H1 (cell line): Measurements from ENCODE around the gene VSIG10L2. TPM values are rescaled to one million over a fixed set of nuclear protein-coding genes. Genes with fewer than 3 reads are reported as not detected.

Source experiments
- CTCF ChIA-PET: fragments of 300-600 bp; sonication (Branson Sonifier 250); formaldehyde crosslinking; loops from one replicate; lab custom pipeline; 2021; ENCODE audit not compliant: partially characterized antibody; lab: Charles Lee
- POLR2A ChIA-PET: fragments of 300-600 bp; sonication (Branson Sonifier 250); formaldehyde crosslinking; loops from one replicate; lab custom pipeline; 2021; ENCODE audit warnings: inconsistent platforms; ENCODE audit not compliant: partially characterized antibody; lab: Charles Lee
- DNase-seq, 2 experiments: peaks; one replicate each; pipeline versions ENCODE4 v3.0.0 to v3.0.0-alpha.2; 2010 to 2022; ENCODE audit warnings: low spot score in 2 of 2, low read depth in 1 of 2, mixed read lengths in 1 of 2
- FAIRE-seq: peaks from 2 replicates; lab custom pipeline; 2011; peaks lifted over from hg19 to GRCh38; lab: Jason Lieb, UNC
- H2AFZ ChIP-seq: 2 replicates; pipeline ENCODE4 v1.8.1; 2012; ENCODE audit warnings: low read length, inconsistent platforms
- H2AK5ac ChIP-seq: 2 replicates; pipeline ENCODE4 v1.6.1; 2013; ENCODE audit warnings: low read depth, low read length
- H2BK120ac ChIP-seq: replicated peaks from 2 replicates; pipeline ENCODE3; 2013; ENCODE audit warnings: low read depth, low read length, inconsistent platforms
- H2BK12ac ChIP-seq: 2 replicates; pipeline ENCODE4 v1.6.1; 2013; ENCODE audit warnings: low read depth, low read length
- H2BK15ac ChIP-seq: 2 replicates; pipeline ENCODE4 v1.6.1; 2013; ENCODE audit warnings: low read length
- H2BK20ac ChIP-seq: 2 replicates; pipeline ENCODE4 v1.6.1; 2013; ENCODE audit warnings: low read length
- H2BK5ac ChIP-seq: 2 replicates; pipeline ENCODE4 v1.6.1; 2013; ENCODE audit warnings: low read depth, low read length
- H3K14ac ChIP-seq: 2 replicates; pipeline ENCODE4 v1.6.1; 2013; ENCODE audit warnings: inconsistent platforms; ENCODE audit not compliant: insufficient read length
- H3K18ac ChIP-seq: 2 replicates; pipeline ENCODE4 v1.6.1; 2013; ENCODE audit warnings: low read length; ENCODE audit errors: extremely low read depth
- H3K23ac ChIP-seq: 2 replicates; pipeline ENCODE4 v1.6.1; 2013; ENCODE audit warnings: inconsistent platforms; ENCODE audit not compliant: insufficient read length
- H3K23me2 ChIP-seq: 2 replicates; pipeline ENCODE4 v1.6.1; 2013; ENCODE audit warnings: low read depth, low read length
- H3K27ac ChIP-seq: 2 replicates; pipeline ENCODE4 v1.6.1; 2011; ENCODE audit warnings: low read depth, low read length, inconsistent platforms
- H3K27me3 ChIP-seq, 4 experiments: replicated peaks in 1 of 4; 1 replicate in 1 of 4; 2 replicates in 3 of 4; pipeline versions ENCODE4 v1.6.1 to v1.8.1; 2011 to 2013; ENCODE audit warnings: low read length in 3 of 4, mild to moderate bottlenecking in 3 of 4, inconsistent platforms in 2 of 4, mixed read lengths in 2 of 4, moderate library complexity in 1 of 4; ENCODE audit not compliant: control insufficient read depth in 3 of 4, insufficient read depth in 3 of 4; ENCODE audit errors: extremely low read depth in 1 of 4
- H3K36me3 ChIP-seq, 4 experiments: 2 replicates each; pipeline versions ENCODE4 v1.6.1 to v1.8.1; 2011 to 2013; ENCODE audit warnings: mild to moderate bottlenecking in 4 of 4, low read length in 3 of 4, moderate library complexity in 2 of 4, control low read depth in 1 of 4, inconsistent platforms in 1 of 4; ENCODE audit not compliant: insufficient read depth in 4 of 4, control insufficient read depth in 2 of 4
- H3K4ac ChIP-seq: replicated peaks from 2 replicates; pipeline ENCODE3; 2013; ENCODE audit warnings: low read length, low read depth, mixed read lengths, inconsistent platforms; ENCODE audit not compliant: insufficient read length
- H3K4me1 ChIP-seq, 4 experiments: replicated peaks in 1 of 4; 1 replicate in 1 of 4; 2 replicates in 3 of 4; pipeline versions ENCODE4 v1.6.1 to v1.8.1; 2011 to 2013; ENCODE audit warnings: low read length in 3 of 4, inconsistent platforms in 2 of 4, mixed read lengths in 1 of 4; ENCODE audit not compliant: insufficient read depth in 4 of 4, control insufficient read depth in 3 of 4
- H3K4me2 ChIP-seq, 2 experiments: 2 replicates each; pipeline versions ENCODE4 v1.6.1 to v1.8.1; 2011 to 2013; ENCODE audit warnings: low read depth in 2 of 2, low read length in 2 of 2, control low read depth in 1 of 2, inconsistent platforms in 1 of 2, mild to moderate bottlenecking in 1 of 2; ENCODE audit not compliant: insufficient read depth in 1 of 2
- H3K4me3 ChIP-seq, 4 experiments: fragments of 200-600, 300-600 bp in 1 of 4; sonication (generic), shearing (Covaris generic), sonication (Bioruptor Twin) in 1 of 4; 2 replicates each; pipeline versions ENCODE4 v1.5.1 to v1.8.1; 2011 to 2016; ENCODE audit warnings: low read length in 4 of 4, low read depth in 3 of 4, control low read depth in 2 of 4, inconsistent platforms in 2 of 4, mild to moderate bottlenecking in 2 of 4, mixed read lengths in 1 of 4, moderate library complexity in 1 of 4; ENCODE audit not compliant: insufficient read depth in 2 of 4; ENCODE audit errors: extremely low read depth in 1 of 4
- H3K56ac ChIP-seq: replicated peaks from 2 replicates; pipeline ENCODE3; 2013; ENCODE audit warnings: low read depth, mild to moderate bottlenecking, mixed read lengths, low read length, inconsistent platforms; ENCODE audit not compliant: insufficient read length
- H3K79me1 ChIP-seq: 2 replicates; pipeline ENCODE4 v1.6.1; 2013; ENCODE audit warnings: low read depth, low read length, control low read depth
- H3K79me2 ChIP-seq, 2 experiments: 2 replicates each; pipeline versions ENCODE4 v1.6.1 to v1.8.1; 2012 to 2013; ENCODE audit warnings: low read length in 2 of 2, mild to moderate bottlenecking in 2 of 2, inconsistent platforms in 1 of 2; ENCODE audit not compliant: insufficient read depth in 2 of 2, control insufficient read depth in 1 of 2
- H3K9ac ChIP-seq, 4 experiments: replicated peaks in 1 of 4; 1 replicate in 1 of 4; 2 replicates in 3 of 4; pipeline versions ENCODE4 v1.6.1 to v1.8.1; 2011 to 2013; ENCODE audit warnings: low read depth in 3 of 4, low read length in 3 of 4, control low read depth in 2 of 4, mild to moderate bottlenecking in 2 of 4, moderate library complexity in 2 of 4, inconsistent platforms in 1 of 4; ENCODE audit errors: extremely low read depth in 1 of 4
- H3K9me3 ChIP-seq, 2 experiments: 2 replicates each; pipeline versions ENCODE4 v1.6.1 to v1.8.1; 2012 to 2013; ENCODE audit warnings: mild to moderate bottlenecking in 2 of 2, moderate library complexity in 2 of 2, control low read depth in 1 of 2, inconsistent platforms in 1 of 2, low read depth in 1 of 2, low read length in 1 of 2, mixed read lengths in 1 of 2; ENCODE audit not compliant: insufficient read depth in 2 of 2
- H4K20me1 ChIP-seq, 2 experiments: replicated peaks in 1 of 2; 2 replicates each; pipeline versions ENCODE3 to v1.8.1; 2011 to 2013; ENCODE audit warnings: inconsistent platforms in 2 of 2, low read length in 2 of 2, mild to moderate bottlenecking in 1 of 2; ENCODE audit not compliant: insufficient read depth in 2 of 2, control insufficient read depth in 1 of 2
- H4K5ac ChIP-seq: 2 replicates; pipeline ENCODE4 v1.6.1; 2013; ENCODE audit warnings: low read length, low read depth, mixed read lengths, inconsistent platforms; ENCODE audit not compliant: insufficient read length
- H4K8ac ChIP-seq: 2 replicates; pipeline ENCODE4 v1.8.0; 2013; ENCODE audit warnings: mild to moderate bottlenecking, moderate library complexity, low read length, inconsistent platforms; ENCODE audit not compliant: insufficient read depth; ENCODE audit errors: extremely low read depth
- H4K91ac ChIP-seq: replicated peaks from 2 replicates; pipeline ENCODE3; 2013; ENCODE audit warnings: low read length, mixed read lengths, inconsistent platforms; ENCODE audit not compliant: insufficient read length
- ATF2 ChIP-seq: IDR thresholded peaks from 2 replicates; pipeline ENCODE4 v1.6.1; 2012; ENCODE audit warnings: low read length, inconsistent platforms
- RFX5 ChIP-seq: IDR thresholded peaks from 2 replicates; pipeline ENCODE4 v1.6.1; 2011; ENCODE audit warnings: low read depth, low read length, improper control_type of control experiment, borderline replicate concordance
- WGBS, 2 experiments: shearing (Covaris generic) in 1 of 2; methylation state at CpG; one replicate each; pipeline versions ENCODE4 v1.1.6 to v1.1.7; 2013 to 2015; ENCODE audit warnings: low lambda C conversion rate in 2 of 2, mixed read lengths in 2 of 2, inconsistent platforms in 1 of 2, low coverage in 1 of 2, missing lambda C conversion rate in 1 of 2; ENCODE audit not compliant: insufficient replicate concordance in 2 of 2, insufficient coverage in 1 of 2, insufficient read length in 1 of 2; ENCODE audit errors: extremely low coverage in 1 of 2, missing lambda C conversion rate in 1 of 2; 5-methylcytosine and 5-hydroxymethylcytosine counted together
- polyA plus RNA-seq, 7 experiments: library from polyadenylated mRNA; depleted of rRNA in 3 of 7; stranded (reverse) in 5 of 7; unstranded in 2 of 7; fragments of >200 nt in 5 of 7; fragments of 200-250 nt in 2 of 7; gene quantifications; 1 replicate in 5 of 7; 2 replicates in 1 of 7; 4 replicates in 1 of 7; pipeline versions ENCODE4 v1.2.1 to v1.2.3, GENCODE V29; 2011 to 2013; ENCODE audit warnings: missing spikeins in 2 of 7, mixed read lengths in 2 of 7
- total RNA-seq: library from RNA; stranded (reverse); fragmentation: NEBNext Ultra II Directional; extraction: Animal tissue kit (Norgen Biotek cat#: 25700); gene quantifications from 2 replicates; pipeline ENCODE4 v1.2.1, GENCODE V29; 2021

Gene VSIG10L2
- total and polyA plus RNA-seq, 2 of the 8 experiments (the other 6 are each of a cell fraction or from before 2014, with no cell fraction given): not detected

- POLR2A ChIA-PET: interaction anchor here (0.6 to 0.9 kb wide), 2 partner anchors 9 to 41 kb away, joined by 3 read pairs; no protein-coding TSS in a partner anchor
- Histone ChIP-seq H3K36me3 (no peaks in the 10 kb centered on the region), H3K18ac (no peak overlapping the region), H3K79me2 (no peaks in the 10 kb centered on the region), H2BK15ac (no peak overlapping the region), H4K20me1 (no peaks in the 10 kb centered on the region), H3K4me1 (peaks cover 0 to 2% (median 0%) of the 10 kb centered on the region in 4 experiments; a peak in 3 of 7 replicates), H2BK12ac (no peak overlapping the region), H3K56ac (no peak overlapping the region), H4K91ac (no peak overlapping the region), H3K27me3 (no peaks in the 10 kb centered on the region), H2BK120ac (no peak overlapping the region), H3K4ac (no peak overlapping the region), H3K9me3 (no peaks in the 10 kb centered on the region), H4K8ac (no peak overlapping the region), H3K79me1 (no peaks in the 10 kb centered on the region), H2AFZ (no peak overlapping the region), H3K4me2 (no peak overlapping the region), H2BK5ac (no peak overlapping the region), H3K23ac (no peak overlapping the region), H3K14ac (no peak overlapping the region), H3K4me3 (no peak overlapping the region), H3K23me2 (no peaks in the 10 kb centered on the region), H3K9ac (no peak overlapping the region), H4K5ac (no peak overlapping the region), H3K27ac (no peak overlapping the region), H2AK5ac (no peak overlapping the region), H2BK20ac (no peak overlapping the region)
- TF ChIP-seq ATF2 (no peak), RFX5 (no peak)
- WGBS, 2 experiments: 93% methylated on average over 21 of the region's 24 CpGs; no CpG with 5 or more reads in 1 of the 2 experiments
- DNase-seq: peak in 1 of 2 experiments; percentile 38
- CTCF ChIA-PET: interaction anchor here (0.6 kb wide), 1 partner anchor 247 kb away, joined by 3 read pairs; no protein-coding TSS in a partner anchor
- no peak for FAIRE-seq
Measured at GRCh38 chr11:125947419-125948277, 1.8 kb downstream of the VSIG10L2 start.
